ENCODE results near the gene GRK5. TPM values are rescaled to one million over a fixed set of nuclear protein-coding genes. Genes with fewer than 3 reads are reported as not detected.

Gene GRK5
- total RNA-seq, 2 donors from 2014 or later = 9.1 to 11.9 TPM

DNA sequence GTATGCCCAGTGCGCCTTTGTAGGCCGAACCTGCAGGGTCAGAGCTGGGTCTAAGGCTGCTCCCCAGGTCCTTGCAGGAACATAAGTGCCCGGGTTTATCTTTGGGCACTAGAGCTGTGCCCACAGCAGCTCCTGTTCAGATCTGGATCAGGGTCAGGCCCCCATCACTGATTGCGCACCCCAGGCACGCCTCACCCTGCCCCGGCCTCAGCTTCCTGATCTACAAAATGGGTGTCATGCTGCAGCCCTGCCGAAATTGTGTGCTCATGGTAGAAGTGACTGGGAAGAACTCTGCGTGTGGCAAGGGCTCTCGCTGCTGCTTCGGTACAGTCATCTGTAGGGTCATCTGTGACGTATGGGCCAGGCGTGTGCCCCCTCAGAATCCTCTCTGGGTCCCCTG lies 100.7 kb downstream of the GRK5 start:
- no peaks in the 10 kb centered on the region for H3K36me3 Mint-ChIP-seq (ENCODE audit: low read depth)
- no peaks in the 10 kb centered on the region for H3K27me3 Mint-ChIP-seq (ENCODE audit: insufficient read depth)
- H3K27ac ChIP-seq (ENCODE audit: low read depth, low read length) = no peak overlapping the region
- H3K9me3 ChIP-seq (ENCODE audit: control insufficient read depth, low read length) = no peaks in the 10 kb centered on the region
- no peaks in the 10 kb centered on the region for H3K27me3 ChIP-seq (ENCODE audit: control insufficient read depth, insufficient read depth, low read length, poor library complexity, severe bottlenecking)
- no peaks in the 10 kb centered on the region for H3K4me1 Mint-ChIP-seq
- no peaks in the 10 kb centered on the region for H3K9me3 Mint-ChIP-seq
- H3K36me3 ChIP-seq (ENCODE audit: control insufficient read depth, insufficient read depth, low read length) = no peaks in the 10 kb centered on the region
- no peak overlapping the region for H3K4me3 ChIP-seq (ENCODE audit: low read length)
- TF ChIP-seq, protein P1, sequence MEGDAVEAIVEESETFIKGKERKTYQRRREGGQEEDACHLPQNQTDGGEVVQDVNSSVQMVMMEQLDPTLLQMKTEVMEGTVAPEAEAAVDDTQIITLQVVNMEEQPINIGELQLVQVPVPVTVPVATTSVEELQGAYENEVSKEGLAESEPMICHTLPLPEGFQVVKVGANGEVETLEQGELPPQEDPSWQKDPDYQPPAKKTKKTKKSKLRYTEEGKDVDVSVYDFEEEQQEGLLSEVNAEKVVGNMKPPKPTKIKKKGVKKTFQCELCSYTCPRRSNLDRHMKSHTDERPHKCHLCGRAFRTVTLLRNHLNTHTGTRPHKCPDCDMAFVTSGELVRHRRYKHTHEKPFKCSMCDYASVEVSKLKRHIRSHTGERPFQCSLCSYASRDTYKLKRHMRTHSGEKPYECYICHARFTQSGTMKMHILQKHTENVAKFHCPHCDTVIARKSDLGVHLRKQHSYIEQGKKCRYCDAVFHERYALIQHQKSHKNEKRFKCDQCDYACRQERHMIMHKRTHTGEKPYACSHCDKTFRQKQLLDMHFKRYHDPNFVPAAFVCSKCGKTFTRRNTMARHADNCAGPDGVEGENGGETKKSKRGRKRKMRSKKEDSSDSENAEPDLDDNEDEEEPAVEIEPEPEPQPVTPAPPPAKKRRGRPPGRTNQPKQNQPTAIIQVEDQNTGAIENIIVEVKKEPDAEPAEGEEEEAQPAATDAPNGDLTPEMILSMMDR (conservative IDR thresholded peaks at IDR 0.05) = no peak
- no peak for DNase-seq
- H3K4me3 Mint-ChIP-seq = no peak overlapping the region
- no peaks in the 10 kb centered on the region for H3K4me1 ChIP-seq (ENCODE audit: control insufficient read depth, insufficient read depth, low read length)
- peak overlapping the region; percentile 70 for H3K27ac Mint-ChIP-seq
- WGBS, 2 experiments (ENCODE audit: insufficient coverage in 1 of 2, insufficient read length in 1 of 2) = 94 to 95% methylated on average over 12 of the region's 12 CpGs
- no peak overlapping the region for H3K9ac ChIP-seq (ENCODE audit: extremely low read depth, low read length, poor library complexity, severe bottlenecking)

DNA sequence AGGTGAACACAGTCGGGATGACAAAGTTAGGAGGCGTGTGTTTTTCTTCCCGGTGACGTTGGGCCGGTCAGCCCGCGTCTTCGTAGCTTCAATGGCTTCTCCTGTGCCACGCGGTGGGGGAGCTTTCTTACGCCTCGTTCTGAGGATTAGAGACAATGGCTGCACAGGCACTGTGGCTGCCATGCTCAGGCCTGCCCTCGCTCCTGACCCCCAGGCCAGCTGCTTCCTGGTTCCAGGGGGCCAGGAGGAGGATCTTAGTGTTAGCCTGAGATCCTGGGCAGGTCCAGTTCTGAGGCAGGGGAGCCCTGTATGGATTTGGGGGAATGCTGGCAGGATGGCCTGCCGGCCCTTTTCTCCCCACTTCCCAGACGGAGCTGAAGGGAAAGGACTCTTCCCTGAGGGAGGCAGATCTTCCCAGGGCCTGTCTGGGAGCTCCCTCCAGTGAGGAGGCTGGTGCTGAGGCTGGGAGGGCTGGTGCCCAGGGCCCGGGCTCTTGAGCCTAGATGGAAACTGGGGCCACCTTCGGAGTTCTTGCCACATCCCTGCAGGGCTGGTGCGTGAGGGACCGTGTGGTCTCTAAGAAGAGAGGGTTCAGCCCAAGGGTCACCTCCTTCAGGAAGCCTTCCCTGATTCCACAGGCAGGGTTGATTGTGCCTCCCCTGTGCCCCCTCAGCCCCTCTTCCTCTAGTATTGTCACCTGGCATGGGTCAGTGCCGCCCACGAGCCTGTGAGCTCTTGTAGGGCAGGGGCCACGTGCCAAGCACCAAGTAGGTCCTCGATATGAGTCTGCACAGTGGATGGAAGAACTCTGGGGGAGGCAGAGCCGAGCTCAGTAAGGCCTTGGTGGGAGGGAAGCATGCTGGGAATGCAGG lies 101.4 kb downstream of the GRK5 start:
- no peaks in the 10 kb centered on the region for H3K9me3 Mint-ChIP-seq
- Histone ChIP-seq H3K9me3 (ENCODE audit: control insufficient read depth, low read length) (no peaks in the 10 kb centered on the region), H3K27me3 (ENCODE audit: control insufficient read depth, insufficient read depth, low read length, poor library complexity, severe bottlenecking) (no peaks in the 10 kb centered on the region), H3K27ac (ENCODE audit: low read depth, low read length) (no peak overlapping the region), H3K4me3 (ENCODE audit: low read length) (no peak overlapping the region), H3K36me3 (ENCODE audit: control insufficient read depth, insufficient read depth, low read length) (no peaks in the 10 kb centered on the region), H3K9ac (ENCODE audit: extremely low read depth, low read length, poor library complexity, severe bottlenecking) (no peak overlapping the region), H3K4me1 (ENCODE audit: control insufficient read depth, insufficient read depth, low read length) (no peaks in the 10 kb centered on the region)
- H3K36me3 Mint-ChIP-seq (ENCODE audit: low read depth) = no peaks in the 10 kb centered on the region
- 90 to 95% methylated on average over 13 to 24 of the region's 24 CpGs for WGBS, 2 experiments (ENCODE audit: insufficient coverage in 1 of 2, insufficient read length in 1 of 2)
- no peaks in the 10 kb centered on the region for H3K27me3 Mint-ChIP-seq (ENCODE audit: insufficient read depth)
- TF ChIP-seq, protein P1 (conservative IDR thresholded peaks at IDR 0.05) = no peak
- DNase-seq = no peak
- H3K4me1 Mint-ChIP-seq = no peaks in the 10 kb centered on the region
- no peak overlapping the region for H3K4me3 Mint-ChIP-seq
- H3K27ac Mint-ChIP-seq = peak overlapping the region; percentile 70

DNA sequence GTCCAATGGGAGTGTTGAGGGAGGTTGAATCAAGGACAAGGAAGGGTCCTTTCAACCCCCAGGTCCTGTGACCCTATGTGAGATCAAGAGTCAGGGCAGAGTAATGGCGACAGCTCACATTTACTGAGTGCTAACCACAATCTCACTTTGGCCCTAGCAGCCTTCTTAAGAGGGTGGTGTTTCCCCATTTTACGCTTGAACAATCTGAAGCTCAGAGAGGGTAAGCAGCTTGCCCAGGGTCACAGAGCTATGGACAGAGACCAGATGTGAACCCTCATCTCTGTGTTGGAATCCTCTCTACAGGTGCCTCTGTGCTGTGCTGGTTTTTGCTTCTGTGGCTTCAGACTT lies 102.0 kb downstream of the GRK5 start:
- H3K27ac ChIP-seq (ENCODE audit: low read depth, low read length) = no peak overlapping the region

More for the DNA sequence above, 102.0 kb downstream of the GRK5 start:
- no peak overlapping the region for H3K9ac ChIP-seq (ENCODE audit: extremely low read depth, low read length, poor library complexity, severe bottlenecking)
- Mint-ChIP-seq H3K36me3 (ENCODE audit: low read depth) (no peaks in the 10 kb centered on the region), H3K27ac (peak overlapping the region; percentile 31), H3K27me3 (ENCODE audit: insufficient read depth) (no peaks in the 10 kb centered on the region), H3K4me1 (no peaks in the 10 kb centered on the region), H3K4me3 (no peak overlapping the region), H3K9me3 (no peaks in the 10 kb centered on the region)
- no peaks in the 10 kb centered on the region for H3K4me1 ChIP-seq (ENCODE audit: control insufficient read depth, insufficient read depth, low read length)
- H3K27me3 ChIP-seq (ENCODE audit: control insufficient read depth, insufficient read depth, low read length, poor library complexity, severe bottlenecking) = no peaks in the 10 kb centered on the region
- no peaks in the 10 kb centered on the region for H3K36me3 ChIP-seq (ENCODE audit: control insufficient read depth, insufficient read depth, low read length)
- H3K4me3 ChIP-seq (ENCODE audit: low read length) = no peak overlapping the region
- no peak for DNase-seq
- WGBS, 2 experiments (ENCODE audit: insufficient coverage in 1 of 2, insufficient read length in 1 of 2) = 89 to 90% methylated on average over 2 of the region's 2 CpGs
- TF ChIP-seq, protein P1 (conservative IDR thresholded peaks at IDR 0.05) = no peak
- H3K9me3 ChIP-seq (ENCODE audit: control insufficient read depth, low read length) = no peaks in the 10 kb centered on the region

All from endodermal cell (in vitro differentiated cells).